SK-N-MC (cell line): ENCODE measurements around the gene RAB11FIP3.

Source experiments
- EZH2 ChIP-seq: fragments of 200-600 bp; sonication (generic); IDR thresholded peaks from one replicate; pipeline ENCODE4 v1.6.1; 2017; ENCODE audit warnings: antibody characterized with exemption
- POLR2AphosphoS5 ChIP-seq: IDR thresholded peaks from 2 replicates; pipeline ENCODE4 v1.6.1; 2012; ENCODE audit warnings: mild to moderate bottlenecking, low read depth, low read length, borderline replicate concordance

DNA sequence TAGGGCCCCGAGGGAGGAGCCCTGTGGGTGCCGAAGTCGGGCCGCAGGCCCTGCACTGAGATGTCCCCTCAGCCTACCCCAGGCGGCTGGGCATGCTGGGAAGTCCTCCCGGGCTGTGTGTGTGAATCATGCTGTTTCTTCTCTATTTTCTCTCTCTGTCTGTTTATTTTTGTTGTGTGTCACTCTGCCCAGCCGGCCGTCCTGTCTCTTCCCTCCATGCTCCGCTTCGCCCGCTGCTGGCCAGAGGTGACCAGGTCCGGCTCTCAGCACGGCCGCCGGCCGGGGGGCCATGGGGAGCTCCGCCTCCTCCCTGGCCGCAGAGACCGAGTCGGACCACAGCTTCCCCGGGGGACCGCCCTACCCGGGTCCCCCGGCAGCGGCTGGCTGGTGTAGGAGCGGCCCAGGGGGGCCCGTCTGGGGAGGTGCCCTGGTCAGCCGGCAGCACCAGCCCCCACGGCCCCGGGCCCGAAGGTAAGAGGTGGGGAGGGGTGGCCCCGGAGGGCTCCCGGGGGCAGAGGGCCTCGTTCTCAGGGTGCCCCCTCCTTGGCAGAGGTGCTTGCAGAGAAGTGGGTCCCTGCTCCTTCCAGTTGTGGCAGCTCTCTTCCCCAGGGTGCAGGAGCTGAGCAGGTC lies 114.6 kb downstream of the RAB11FIP3 start:
- TF ChIP-seq POLR2AphosphoS5 (no peak), EZH2 (no peak)
